NCI-H1105 treated with DMSO at 0.1 percent for 48 hours (cell line): Measurements from ENCODE around the gene BMAL2.

Experiments used
- DNase-seq: peaks from one replicate; lab custom pipeline; 2025; lab: John Stamatoyannopoulos, UW

BMAL2 gene

DNA sequence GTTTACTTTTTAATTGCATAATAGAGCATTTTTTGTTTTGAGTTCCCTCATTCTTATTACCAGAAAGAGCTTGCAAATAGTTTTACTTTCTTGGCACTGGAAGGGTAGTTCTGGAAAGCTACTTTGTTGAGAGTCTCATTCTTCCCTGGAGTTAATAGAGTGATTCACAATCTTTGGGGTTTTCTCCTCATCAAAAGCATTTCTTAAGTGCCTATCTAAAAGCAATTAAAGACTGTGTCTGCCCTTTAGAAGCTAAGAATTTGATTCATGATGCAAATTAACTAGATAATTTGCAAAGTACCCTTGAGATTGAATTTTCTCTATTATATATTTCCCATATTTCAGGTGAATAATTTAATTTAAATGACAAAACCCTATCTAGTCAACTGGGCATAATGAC lies 8.1 kb upstream of the BMAL2 start:
- no peak for DNase-seq

- DNase-seq: no peak
These were observed 1.8 kb upstream of the BMAL2 start for GRCh38 chr12:27330846-27331245.

DNA sequence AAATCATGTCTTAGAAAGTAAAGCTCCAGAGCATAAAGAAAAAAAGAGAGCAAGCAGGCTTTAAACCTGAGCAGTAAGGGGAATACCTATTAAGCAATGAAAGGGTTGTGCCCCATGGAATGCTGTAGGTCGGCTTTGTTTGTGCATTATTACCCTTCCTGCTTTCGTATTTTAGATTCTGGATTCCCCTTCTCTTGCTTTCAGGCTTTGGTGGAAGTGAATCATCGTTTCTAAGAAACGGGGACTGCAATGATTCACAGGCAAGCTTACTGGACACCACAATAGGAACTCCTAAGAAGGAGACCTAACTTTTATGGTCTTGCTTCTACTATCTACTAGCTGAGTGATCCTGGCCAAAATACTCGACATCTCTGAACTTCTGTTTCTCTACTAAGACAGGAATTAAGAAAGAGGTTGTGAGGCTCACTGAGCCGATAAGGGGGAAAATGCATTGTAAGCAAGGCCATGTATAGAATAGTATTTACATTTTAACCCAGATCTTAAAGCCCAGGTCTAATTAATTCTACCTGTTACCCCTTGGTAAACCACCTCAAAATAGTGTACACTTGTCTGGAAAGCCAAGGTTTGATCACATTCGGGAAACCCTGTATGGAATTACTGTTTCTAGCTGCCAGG lies 1.2 kb upstream of the BMAL2 start:
- no peak for DNase-seq

DNA sequence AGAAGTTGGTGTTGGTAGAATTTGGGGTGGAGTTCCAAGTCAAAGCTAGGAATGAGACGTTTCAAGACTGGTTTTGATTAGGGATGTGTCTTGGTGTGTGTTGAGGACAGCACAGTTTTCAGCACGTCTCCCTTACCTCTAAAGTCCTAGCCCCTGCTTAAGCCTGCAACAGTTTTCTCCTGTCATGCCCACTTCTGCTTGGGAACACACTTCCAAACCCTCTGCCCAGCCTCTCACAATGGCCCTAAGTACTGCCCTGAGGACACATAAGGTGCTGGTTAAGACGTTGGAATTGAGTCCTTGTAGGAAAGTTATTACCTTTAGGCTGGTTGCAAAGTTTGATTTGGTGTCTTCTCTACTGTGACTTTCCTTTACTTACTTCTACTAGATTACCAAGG lies 710 bp upstream of the BMAL2 start:
- DNase-seq: no peak

GRCh38 chr12:27332407-27332713 lies 276 bp upstream of the BMAL2 start:
- DNase-seq: no peak

GRCh38 chr12:27333403-27334009 lies 870 bp downstream of the BMAL2 start:
- DNase-seq: peak; percentile 53

DNA sequence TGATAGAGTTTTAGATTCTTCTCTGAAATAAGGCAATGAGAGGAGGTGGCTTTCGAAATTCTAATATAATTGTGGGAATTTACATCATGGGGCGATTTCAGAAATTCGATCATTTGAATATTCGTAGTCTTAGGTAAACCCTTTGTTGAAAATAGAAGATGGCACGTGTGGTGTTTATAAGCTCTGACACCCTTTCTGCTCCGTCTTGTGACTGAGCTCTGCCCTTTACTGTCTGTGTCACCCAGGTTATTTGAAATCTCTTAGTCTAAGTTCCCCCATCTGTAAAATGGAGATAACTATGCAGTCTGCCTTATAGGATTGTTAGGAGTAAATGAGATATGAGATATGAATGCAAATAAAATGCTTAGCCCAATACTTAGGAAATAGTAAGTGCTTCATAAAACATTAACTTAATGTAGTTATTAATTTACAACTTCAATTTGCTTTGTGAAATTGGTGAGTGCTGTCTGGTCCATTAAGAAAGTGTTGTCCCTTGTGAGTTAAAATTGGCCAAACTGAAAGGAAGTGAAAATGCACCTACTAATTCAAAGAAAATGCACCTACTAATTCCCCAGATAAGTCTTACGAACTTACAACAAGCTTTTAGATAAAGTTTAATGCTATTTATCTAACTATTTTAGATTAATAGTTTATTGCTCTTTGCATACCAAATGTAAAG lies 1.5 kb downstream of the BMAL2 start:
- no peak for DNase-seq

DNA sequence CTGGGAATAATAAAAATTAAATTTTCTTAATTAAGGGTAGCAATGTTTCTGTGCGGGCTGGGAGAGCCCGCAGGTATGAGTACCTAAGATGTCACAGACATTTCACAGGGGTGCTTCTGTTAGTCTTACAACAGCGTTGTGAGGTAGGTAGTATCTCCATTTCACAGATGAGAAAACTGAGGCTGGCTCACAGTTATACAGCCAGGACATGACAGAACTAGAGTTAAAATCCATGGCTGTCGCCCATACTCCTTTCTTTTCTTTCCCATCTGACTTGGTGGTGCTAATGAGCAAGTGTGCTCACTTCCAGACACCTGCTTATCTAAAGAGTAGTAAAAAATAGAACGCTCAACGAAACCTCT lies 2.1 kb downstream of the BMAL2 start:
- no peak for DNase-seq

DNA sequence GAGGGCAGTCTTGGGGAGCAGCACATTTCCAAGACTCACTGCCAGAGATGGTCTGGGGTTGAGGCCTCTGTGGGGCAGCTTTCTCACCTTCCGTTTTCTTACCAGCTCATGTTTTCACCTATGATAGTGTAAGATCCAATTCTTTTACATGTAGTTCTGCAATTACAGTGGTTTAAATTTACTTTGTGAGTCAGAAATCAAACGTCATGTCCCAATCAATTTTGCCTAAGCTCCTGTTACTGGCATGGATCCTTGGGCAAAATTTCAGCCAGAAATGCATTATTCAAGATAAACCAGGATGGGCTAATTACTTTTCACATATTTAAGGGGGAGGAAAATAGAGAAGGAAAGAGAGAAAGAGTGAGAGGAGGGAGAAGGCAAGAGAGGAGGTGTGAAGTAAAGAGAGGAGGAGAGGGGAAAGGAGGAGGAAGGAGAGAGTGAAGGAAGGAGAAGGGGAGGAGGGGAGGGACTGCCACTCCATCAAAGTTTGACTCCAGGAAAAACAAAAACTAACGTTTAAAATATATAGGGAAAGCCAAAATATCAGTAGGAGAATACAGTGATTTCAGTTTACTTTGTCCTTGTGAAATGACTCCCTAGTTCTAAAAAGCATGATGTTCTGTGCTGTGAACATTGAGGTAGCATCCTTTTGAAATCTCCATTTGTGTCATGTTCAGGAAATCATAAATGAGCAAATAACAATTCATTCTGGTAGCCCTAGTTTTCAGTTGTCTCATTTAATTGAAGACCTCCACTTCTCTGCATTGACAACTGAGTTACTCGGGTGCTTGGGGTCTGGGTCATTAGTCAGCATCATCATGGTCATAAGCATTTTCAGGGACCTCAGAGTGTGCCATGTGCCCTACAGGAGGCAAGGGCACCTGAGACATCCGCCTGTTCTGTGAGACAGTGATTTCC lies 3.0 kb downstream of the BMAL2 start:
- DNase-seq: no peak

- DNase-seq: no peak
These were observed 3.6 kb downstream of the BMAL2 start for GRCh38 chr12:27336282-27336653.

GRCh38 chr12:27337376-27337775 lies 4.7 kb downstream of the BMAL2 start:
- no peak for DNase-seq

DNA sequence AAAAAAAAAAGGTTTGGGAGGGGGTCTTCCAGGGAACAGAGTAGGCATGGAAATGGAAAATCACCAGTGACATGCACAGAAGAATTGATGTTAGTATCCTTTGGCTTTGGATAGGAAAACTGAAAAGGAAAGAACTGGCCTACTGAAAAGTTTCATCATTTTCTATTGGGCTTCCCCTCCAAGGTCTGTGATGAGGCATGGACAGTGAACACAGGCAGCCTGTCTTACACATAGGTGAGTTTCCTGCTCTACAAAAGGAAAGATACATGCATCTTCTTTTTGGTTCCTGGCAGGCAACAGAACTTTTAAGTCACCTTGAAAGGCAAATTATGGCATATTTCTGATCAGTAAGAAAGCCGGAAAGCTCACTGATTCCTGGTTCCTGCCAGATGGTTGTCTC lies 5.8 kb downstream of the BMAL2 start:
- no peak for DNase-seq

- no peak for DNase-seq
These were observed 8.3 kb downstream of the BMAL2 start for GRCh38 chr12:27340971-27341370.

GRCh38 chr12:27342536-27342935 lies 9.9 kb downstream of the BMAL2 start:
- no peak for DNase-seq

GRCh38 chr12:27343255-27344000 lies 10.8 kb downstream of the BMAL2 start:
- no peak for DNase-seq

DNA sequence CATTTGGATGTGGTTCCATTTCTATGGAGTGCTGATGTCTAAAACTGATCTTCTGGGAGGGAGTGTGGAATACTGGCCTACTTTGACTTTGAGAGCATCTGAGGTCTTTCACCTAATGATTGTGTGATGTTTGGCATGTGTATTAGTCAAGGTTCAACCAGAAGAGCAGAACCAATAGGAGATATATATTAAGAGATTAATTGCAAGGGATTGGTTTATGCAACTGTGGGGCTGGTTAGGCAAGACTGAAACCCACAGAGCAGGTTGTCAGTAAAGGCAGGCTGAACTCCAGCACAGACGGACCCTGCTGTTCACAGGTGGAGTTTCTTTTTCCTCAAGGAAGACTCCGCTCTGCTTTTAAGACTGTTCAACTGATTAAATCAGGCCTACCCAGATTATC lies 11.6 kb downstream of the BMAL2 start:
- no peak for DNase-seq

GRCh38 chr12:27344760-27345159 lies 12.1 kb downstream of the BMAL2 start:
- no peak for DNase-seq

- no peak for DNase-seq
These were observed 12.7 kb downstream of the BMAL2 start for GRCh38 chr12:27345376-27345775.

- DNase-seq: no peak
These were observed 15.1 kb downstream of the BMAL2 start for GRCh38 chr12:27347779-27348178.

GRCh38 chr12:27351476-27351875 lies 18.8 kb downstream of the BMAL2 start:
- DNase-seq: no peak

GRCh38 chr12:27355486-27355885 lies 22.9 kb downstream of the BMAL2 start:
- no peak for DNase-seq

DNA sequence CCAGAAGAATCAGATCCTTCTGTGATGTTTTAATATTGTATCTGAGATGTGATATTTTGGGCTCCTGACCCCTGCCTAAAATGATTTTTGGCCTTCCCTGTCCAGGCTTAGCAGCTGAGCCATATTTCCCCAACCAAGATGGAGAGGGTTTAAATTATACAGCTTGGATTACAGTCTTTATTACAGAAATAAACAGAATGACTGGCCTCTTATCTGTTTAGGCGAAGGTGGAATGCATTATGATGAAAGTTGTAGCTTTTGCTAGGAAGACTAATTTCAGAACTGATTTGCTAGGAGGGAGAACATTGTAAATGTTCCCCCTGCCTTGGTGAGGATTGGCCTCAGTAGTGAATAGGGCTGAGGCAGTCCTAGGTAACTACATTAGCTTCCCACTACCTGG lies 23.3 kb downstream of the BMAL2 start:
- no peak for DNase-seq
